AG10803 (cell line): ENCODE data around the gene IFRD2.
"Not testable (repeated sequence)": the region's sequence is repeated elsewhere in the genome, so short reads cannot be mapped to it uniquely, and the experiment has no call there.

Experiments
- DNase-seq: peaks from one replicate; pipeline ENCODE4 v3.0.0; 2010; ENCODE audit warnings: low read depth
- H3K4me3 ChIP-seq: 2 replicates; pipeline ENCODE4 v1.5.1; 2011; ENCODE audit warnings: mild to moderate bottlenecking, low read length, control low read depth
- CTCF ChIP-seq: conservative IDR thresholded peaks from 2 replicates; pipeline ENCODE4 v1.5.1; 2011; ENCODE audit warnings: mild to moderate bottlenecking, low read length, control low read depth, inconsistent platforms

Gene IFRD2

GRCh38 chr3:50314816-50315215, 22.6 kb upstream of the IFRD2 start:
- no peak for DNase-seq
- no peak overlapping the region for H3K4me3 ChIP-seq
- no peak for TF ChIP-seq CTCF

DNA sequence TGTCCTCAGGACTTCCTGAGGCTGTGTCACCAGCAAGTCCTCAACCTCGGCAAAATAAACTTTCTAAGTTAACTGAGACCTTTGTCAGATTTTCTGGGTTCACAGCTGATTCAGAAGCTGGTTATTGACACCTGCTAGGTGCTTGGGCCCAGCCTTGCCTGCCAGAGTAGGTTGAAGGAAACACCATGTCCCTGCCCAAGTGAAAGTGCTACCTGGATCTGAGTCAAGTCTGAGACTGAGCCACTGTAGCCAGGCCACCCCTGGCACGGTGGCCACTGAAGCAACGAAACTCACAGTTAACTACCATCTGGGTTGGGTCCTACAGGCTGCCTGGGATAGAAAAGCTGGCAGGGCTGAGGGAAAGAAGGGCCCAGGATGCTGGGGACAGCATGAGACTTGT, 22.1 kb upstream of the IFRD2 start:
- no peak overlapping the region for H3K4me3 ChIP-seq
- no peak for TF ChIP-seq CTCF
- DNase-seq: no peak

DNA sequence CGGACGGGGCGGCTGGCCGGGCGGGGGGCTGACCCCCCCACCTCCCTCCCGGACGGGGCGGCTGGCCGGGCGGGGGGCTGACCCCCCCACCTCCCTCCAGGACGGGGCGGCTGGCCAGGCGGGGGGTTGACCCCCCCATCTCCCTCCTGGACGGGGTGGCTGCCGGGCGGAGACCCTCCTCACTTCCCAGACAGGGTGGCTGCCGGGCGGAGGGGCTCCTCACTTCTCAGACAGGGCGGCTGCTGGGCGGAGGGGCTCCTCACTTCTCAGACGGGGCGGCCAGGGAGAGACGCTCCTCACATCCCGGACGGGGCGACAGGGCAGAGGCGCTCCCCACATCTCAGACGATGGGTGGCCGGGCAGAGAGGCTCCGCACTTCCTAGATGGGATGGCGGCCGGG, 19.8 kb upstream of the IFRD2 start:
- H3K4me3 ChIP-seq, DNase-seq: not testable (repeated sequence)

- no peak for DNase-seq
- no peak overlapping the region for H3K4me3 ChIP-seq
- TF ChIP-seq CTCF: no peak
Measured at GRCh38 chr3:50304601-50305000, 12.4 kb upstream of the IFRD2 start.

GRCh38 chr3:50303013-50303815, 11.0 kb upstream of the IFRD2 start, which contains the start of gene HYAL1:
Gene HYAL1, minus strand, starts transcription at chr3:50303574. Its CDS starts 618 bp downstream, at chr3:50302956.
- no peak for TF ChIP-seq CTCF
- no peak for DNase-seq
- H3K4me3 ChIP-seq: no peak within 1 kb of the TSS

DNA sequence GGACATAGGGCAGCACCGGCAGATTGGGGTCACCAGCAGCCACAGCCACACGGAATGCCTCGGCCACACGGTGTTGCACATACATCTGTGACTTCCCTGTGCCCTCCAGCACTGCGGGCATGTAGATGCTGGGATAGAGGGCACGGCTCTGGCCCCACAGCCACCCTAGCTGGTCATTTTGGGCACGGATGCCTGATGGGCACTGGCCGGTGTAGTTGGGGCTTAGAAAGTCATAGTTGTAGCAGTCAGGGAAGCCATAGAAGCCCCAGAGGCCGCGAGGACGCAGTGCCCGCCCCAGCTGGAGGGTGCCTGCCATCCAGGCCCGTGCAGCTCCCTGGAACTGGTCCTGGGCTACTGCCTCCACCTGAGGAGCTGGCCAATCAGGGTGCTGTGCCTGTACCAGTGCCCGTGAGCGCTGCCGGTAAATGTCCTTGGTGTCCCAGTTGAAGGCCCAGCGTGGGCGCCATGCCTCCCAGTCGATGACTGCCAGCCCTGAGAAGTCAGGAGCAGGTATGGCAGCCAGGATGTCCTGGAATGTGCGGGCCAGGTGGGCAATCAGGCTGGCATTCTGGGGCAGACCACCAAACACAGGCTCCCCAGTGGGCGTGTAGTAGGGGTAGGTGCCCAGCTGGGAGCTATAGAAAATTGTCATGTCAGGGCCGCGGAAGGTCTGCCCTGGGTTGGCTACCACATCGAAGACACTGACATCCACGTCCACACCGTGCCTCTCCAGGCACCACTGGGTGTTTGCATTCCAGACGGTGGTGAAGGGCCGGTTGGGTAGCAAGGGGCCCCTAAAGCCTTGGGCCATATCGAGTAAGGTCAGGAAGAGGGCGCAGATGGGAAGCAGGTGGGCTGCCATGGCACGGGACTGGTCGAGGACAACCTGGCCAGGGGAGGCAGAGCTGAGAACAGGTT, 10.1 kb upstream of the IFRD2 start:
- no peak overlapping the region for H3K4me3 ChIP-seq
- no peak for TF ChIP-seq CTCF
- DNase-seq: no peak

GRCh38 chr3:50300681-50301254, 8.5 kb upstream of the IFRD2 start:
- DNase-seq: no peak
- TF ChIP-seq CTCF: no peak

More at GRCh38 chr3:50300681-50301254, 8.5 kb upstream of the IFRD2 start:
- H3K4me3 ChIP-seq: no peak overlapping the region
